NCI-H345 treated with DMSO at 0.1 percent for 48 hours (cell line): ENCODE results near the gene TNKS2.
"Not testable (repeated sequence)": the region's sequence is repeated elsewhere in the genome, so short reads cannot be mapped to it uniquely, and the experiment has no call there.

Source experiments
- DNase-seq: peaks from one replicate; lab custom pipeline; 2025; ENCODE audit not compliant: unreplicated experiment; lab: John Stamatoyannopoulos, UW

Gene TNKS2

GRCh38 chr10:91864744-91865143, 66.5 kb downstream of the TNKS2 start:
- DNase-seq: no peak

GRCh38 chr10:91865562-91866081, 67.4 kb downstream of the TNKS2 start:
- no peak for DNase-seq

- no peak for DNase-seq
Observed at GRCh38 chr10:91875156-91875555, 76.9 kb downstream of the TNKS2 start.

- no peak for DNase-seq
Observed at GRCh38 chr10:91875779-91876178, 77.6 kb downstream of the TNKS2 start.

GRCh38 chr10:91879515-91880170, 81.4 kb downstream of the TNKS2 start:
- DNase-seq: no peak

GRCh38 chr10:91880310-91880709, 82.1 kb downstream of the TNKS2 start:
- DNase-seq: no peak

- DNase-seq: no peak
Observed at GRCh38 chr10:91883549-91884444, 85.6 kb downstream of the TNKS2 start.

GRCh38 chr10:91884536-91884935, 86.3 kb downstream of the TNKS2 start:
- no peak for DNase-seq

GRCh38 chr10:91885362-91886079, 87.3 kb downstream of the TNKS2 start:
- no peak for DNase-seq

- DNase-seq: no peak
Observed at GRCh38 chr10:91886954-91887271, 88.7 kb downstream of the TNKS2 start.

GRCh38 chr10:91887272-91888076, 89.2 kb downstream of the TNKS2 start:
- DNase-seq: no peak

- no peak for DNase-seq
Observed at GRCh38 chr10:91891125-91892001, 93.1 kb downstream of the TNKS2 start.

- DNase-seq: no peak
Observed at GRCh38 chr10:91893051-91893450, 94.8 kb downstream of the TNKS2 start.

GRCh38 chr10:91894261-91894685, 96.0 kb downstream of the TNKS2 start:
- DNase-seq: not testable (repeated sequence)

- no peak for DNase-seq
Observed at GRCh38 chr10:91896212-91896756, 98.1 kb downstream of the TNKS2 start.

- no peak for DNase-seq
Observed at GRCh38 chr10:91897421-91897820, 99.2 kb downstream of the TNKS2 start.

GRCh38 chr10:91901784-91902677, 103.8 kb downstream of the TNKS2 start:
- no peak for DNase-seq

- DNase-seq: no peak
Observed at GRCh38 chr10:91907033-91907594, 108.9 kb downstream of the TNKS2 start.
